Measurements from ENCODE around the gene LSM14A.

DNA sequence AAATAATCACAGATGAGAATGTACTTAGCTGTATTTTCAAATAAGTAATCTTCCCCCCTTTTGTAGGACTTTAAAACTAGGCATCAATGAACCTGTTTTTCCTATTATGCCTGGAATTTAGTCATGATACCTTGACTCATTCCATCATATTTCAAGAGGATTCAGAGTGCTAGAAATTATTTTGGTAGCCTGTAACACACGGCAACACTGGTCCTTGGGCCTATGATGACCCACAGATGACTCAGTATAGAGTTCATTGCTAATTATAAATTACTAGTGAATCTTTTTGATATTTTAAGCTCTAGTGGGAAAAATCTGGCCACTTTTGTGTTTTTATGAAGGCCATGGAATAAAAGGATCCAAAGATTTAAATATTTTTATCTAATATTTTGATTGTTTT, 56.0 kb downstream of the LSM14A start:
- TF ChIP-seq, protein P1, sequence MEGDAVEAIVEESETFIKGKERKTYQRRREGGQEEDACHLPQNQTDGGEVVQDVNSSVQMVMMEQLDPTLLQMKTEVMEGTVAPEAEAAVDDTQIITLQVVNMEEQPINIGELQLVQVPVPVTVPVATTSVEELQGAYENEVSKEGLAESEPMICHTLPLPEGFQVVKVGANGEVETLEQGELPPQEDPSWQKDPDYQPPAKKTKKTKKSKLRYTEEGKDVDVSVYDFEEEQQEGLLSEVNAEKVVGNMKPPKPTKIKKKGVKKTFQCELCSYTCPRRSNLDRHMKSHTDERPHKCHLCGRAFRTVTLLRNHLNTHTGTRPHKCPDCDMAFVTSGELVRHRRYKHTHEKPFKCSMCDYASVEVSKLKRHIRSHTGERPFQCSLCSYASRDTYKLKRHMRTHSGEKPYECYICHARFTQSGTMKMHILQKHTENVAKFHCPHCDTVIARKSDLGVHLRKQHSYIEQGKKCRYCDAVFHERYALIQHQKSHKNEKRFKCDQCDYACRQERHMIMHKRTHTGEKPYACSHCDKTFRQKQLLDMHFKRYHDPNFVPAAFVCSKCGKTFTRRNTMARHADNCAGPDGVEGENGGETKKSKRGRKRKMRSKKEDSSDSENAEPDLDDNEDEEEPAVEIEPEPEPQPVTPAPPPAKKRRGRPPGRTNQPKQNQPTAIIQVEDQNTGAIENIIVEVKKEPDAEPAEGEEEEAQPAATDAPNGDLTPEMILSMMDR (IDR thresholded peaks at IDR 0.05), result no peak
- no peak for TF ChIP-seq POLR2A (IDR thresholded peaks at IDR 0.05)
